Measurements from ENCODE around the gene SLIT1. TPM values are rescaled to one million over a fixed set of nuclear protein-coding genes. Genes with fewer than 3 reads are reported as not detected.

Gene SLIT1
- total RNA-seq, 4 donors from 2014 or later, result 0.28 to 1.7 TPM; not detected in 2

DNA sequence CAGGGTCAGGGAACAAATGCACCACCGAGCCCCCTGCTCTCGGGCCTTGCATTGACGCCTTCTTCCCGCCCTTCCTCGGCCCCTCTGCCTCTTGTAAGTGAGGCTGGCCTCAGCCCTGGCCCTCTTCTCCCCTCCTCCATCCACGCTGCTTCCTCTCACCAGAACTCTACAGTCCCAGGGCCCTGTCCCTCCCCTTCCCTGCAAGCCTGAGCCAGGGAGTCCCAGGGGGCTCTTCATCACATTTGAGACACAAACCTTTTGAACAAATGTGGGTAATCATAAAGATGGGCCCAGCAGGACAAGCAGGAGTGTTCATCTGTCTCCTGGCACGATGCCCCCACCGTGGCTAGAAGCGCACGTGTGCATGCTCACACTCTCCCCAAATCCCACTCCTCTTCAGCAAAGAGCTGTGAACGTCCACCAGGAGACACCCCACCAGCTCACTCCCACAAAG lies 57.7 kb downstream of the SLIT1 start:
- H3K36me3 ChIP-seq, result no peaks in the 10 kb centered on the region
- DNase-seq, result no peak
- H3K27ac ChIP-seq, result no peak overlapping the region
- H3K4me3 ChIP-seq, result no peak overlapping the region
- TF ChIP-seq, protein P1, sequence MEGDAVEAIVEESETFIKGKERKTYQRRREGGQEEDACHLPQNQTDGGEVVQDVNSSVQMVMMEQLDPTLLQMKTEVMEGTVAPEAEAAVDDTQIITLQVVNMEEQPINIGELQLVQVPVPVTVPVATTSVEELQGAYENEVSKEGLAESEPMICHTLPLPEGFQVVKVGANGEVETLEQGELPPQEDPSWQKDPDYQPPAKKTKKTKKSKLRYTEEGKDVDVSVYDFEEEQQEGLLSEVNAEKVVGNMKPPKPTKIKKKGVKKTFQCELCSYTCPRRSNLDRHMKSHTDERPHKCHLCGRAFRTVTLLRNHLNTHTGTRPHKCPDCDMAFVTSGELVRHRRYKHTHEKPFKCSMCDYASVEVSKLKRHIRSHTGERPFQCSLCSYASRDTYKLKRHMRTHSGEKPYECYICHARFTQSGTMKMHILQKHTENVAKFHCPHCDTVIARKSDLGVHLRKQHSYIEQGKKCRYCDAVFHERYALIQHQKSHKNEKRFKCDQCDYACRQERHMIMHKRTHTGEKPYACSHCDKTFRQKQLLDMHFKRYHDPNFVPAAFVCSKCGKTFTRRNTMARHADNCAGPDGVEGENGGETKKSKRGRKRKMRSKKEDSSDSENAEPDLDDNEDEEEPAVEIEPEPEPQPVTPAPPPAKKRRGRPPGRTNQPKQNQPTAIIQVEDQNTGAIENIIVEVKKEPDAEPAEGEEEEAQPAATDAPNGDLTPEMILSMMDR (IDR thresholded peaks at IDR 0.05), result no peak
- no peak for TF ChIP-seq POLR2A (IDR thresholded peaks at IDR 0.05)
- H3K27me3 ChIP-seq, result no peaks in the 10 kb centered on the region
- no peaks in the 10 kb centered on the region for H3K9me3 ChIP-seq
- H3K4me1 ChIP-seq, result no peaks in the 10 kb centered on the region

DNA sequence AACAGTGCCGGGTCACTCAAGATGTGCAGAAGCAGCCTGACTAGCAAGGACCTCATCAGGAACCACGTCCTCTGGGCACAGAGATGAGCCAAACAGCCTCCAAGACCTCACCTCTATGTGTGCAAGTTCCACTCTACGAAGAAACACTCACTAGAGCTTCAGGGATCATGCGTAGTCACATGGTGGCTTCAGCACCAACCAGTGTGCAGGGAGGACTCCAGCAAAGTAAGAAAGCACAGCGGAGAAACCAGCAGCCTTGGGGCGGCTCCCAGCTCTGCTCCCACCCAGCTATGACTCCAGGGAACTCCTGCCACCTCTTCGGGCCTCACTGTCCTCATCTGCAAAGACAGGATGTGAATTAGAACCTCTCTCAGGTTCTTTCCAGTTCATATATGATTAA lies 58.2 kb downstream of the SLIT1 start:
- TF ChIP-seq POLR2A (IDR thresholded peaks at IDR 0.05), result no peak
- TF ChIP-seq, protein P1 (IDR thresholded peaks at IDR 0.05), result no peak
- H3K4me1 ChIP-seq, result no peaks in the 10 kb centered on the region
- no peaks in the 10 kb centered on the region for H3K9me3 ChIP-seq
- no peaks in the 10 kb centered on the region for H3K36me3 ChIP-seq
- H3K27ac ChIP-seq, result no peak overlapping the region
- no peak overlapping the region for H3K4me3 ChIP-seq
- no peaks in the 10 kb centered on the region for H3K27me3 ChIP-seq
- DNase-seq, result no peak

DNA sequence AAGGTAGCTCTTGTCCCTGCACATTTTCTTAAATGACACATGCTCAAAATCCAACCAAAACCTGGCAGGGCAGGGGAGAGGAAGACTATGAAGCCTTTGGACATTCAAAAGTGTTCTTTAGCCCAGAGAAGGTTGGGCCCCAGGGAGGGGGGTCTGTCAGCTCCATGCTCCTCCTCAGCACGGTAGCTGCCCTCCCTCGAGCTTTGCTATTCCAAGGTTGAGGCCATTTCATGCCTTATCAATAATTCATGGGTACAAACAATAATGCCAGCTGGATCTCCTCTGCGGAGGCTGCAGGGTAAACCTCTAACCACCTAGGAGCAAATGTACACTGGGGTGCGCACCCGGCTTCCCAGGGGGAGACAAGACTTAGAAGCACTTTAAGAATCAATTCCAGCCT lies 61.5 kb downstream of the SLIT1 start:
- H3K9me3 ChIP-seq, result no peaks in the 10 kb centered on the region
- no peak overlapping the region for H3K4me3 ChIP-seq
- H3K4me1 ChIP-seq, result no peaks in the 10 kb centered on the region
- no peak for TF ChIP-seq POLR2A (IDR thresholded peaks at IDR 0.05)
- TF ChIP-seq, protein P1 (IDR thresholded peaks at IDR 0.05), result no peak
- H3K36me3 ChIP-seq, result no peaks in the 10 kb centered on the region
- no peak for DNase-seq
- no peaks in the 10 kb centered on the region for H3K27me3 ChIP-seq
- H3K27ac ChIP-seq, result no peak overlapping the region

DNA sequence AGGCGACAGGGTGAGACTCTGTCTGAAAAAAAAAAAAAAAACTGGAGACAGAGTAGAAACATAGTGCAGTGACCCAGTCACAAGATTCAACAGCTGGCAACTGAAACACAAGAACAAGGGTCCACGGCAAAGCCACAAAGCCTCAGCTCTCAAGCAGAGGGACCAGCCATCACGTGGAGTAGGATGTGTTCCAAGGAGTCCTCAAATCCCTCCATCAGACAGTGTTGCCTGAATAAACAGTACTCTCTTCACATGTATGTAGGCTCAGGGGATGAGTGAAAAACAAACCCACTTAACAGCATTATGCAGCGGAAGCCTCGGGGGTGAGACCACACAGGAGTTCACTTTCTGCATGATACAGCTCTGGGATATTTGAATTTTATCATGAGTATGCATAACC lies 62.0 kb downstream of the SLIT1 start:
- Histone ChIP-seq H3K4me3 (no peak overlapping the region), H3K27ac (no peak overlapping the region), H3K36me3 (no peaks in the 10 kb centered on the region), H3K9me3 (no peaks in the 10 kb centered on the region), H3K4me1 (no peaks in the 10 kb centered on the region), H3K27me3 (no peaks in the 10 kb centered on the region)
- TF ChIP-seq POLR2A (IDR thresholded peaks at IDR 0.05), result no peak
- TF ChIP-seq, protein P1 (IDR thresholded peaks at IDR 0.05), result no peak
- no peak for DNase-seq

DNA sequence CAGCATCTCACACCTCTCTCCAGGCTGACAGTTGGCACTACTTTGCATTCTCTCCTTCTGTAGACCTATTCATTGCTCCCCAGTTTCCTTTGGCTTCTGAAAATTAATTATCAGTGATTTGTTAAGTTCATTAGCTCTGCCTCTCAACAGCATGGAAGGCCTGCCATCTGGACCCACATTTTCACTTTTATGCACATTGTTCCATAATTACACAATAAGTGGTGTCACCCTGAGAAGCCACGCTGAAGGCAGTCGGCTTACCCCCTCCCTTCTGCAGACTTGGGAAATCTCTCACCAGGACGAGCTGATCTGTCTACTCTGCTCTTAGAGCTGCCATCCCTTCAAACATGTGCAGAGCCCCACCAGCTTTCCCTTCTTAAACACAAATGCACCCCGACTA lies 64.7 kb downstream of the SLIT1 start:
- TF ChIP-seq, protein P1 (IDR thresholded peaks at IDR 0.05), result no peak
- TF ChIP-seq POLR2A (IDR thresholded peaks at IDR 0.05), result no peak
- no peaks in the 10 kb centered on the region for H3K4me1 ChIP-seq
- no peaks in the 10 kb centered on the region for H3K36me3 ChIP-seq
- H3K27me3 ChIP-seq, result no peaks in the 10 kb centered on the region
- no peak for DNase-seq
- no peaks in the 10 kb centered on the region for H3K9me3 ChIP-seq
- no peak overlapping the region for H3K27ac ChIP-seq
- H3K4me3 ChIP-seq, result no peak overlapping the region

DNA sequence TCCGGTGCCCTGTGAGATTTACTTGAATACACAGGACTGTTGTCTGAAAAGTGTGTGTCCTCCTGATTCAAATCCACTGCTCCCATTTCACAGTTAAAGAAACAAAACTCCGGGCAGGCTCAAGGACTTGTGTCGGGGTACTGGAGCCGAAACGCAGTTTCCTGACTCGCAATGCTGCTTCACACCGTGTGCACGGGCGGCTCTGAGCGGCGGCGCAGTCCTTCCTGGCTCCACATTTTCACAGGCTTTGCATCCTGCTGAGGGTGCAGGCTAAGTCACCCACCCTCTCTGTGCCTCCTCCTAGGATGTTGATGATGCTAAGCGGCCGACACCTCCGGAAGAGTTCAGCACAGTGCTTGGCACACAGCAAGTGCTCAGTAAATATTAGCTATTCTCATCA lies 65.4 kb downstream of the SLIT1 start:
- Histone ChIP-seq H3K27me3 (no peaks in the 10 kb centered on the region), H3K9me3 (no peaks in the 10 kb centered on the region), H3K36me3 (no peaks in the 10 kb centered on the region), H3K4me3 (no peak overlapping the region), H3K4me1 (no peaks in the 10 kb centered on the region), H3K27ac (no peak overlapping the region)
- no peak for DNase-seq
- TF ChIP-seq, protein P1 (IDR thresholded peaks at IDR 0.05), result no peak
- no peak for TF ChIP-seq POLR2A (IDR thresholded peaks at IDR 0.05)
